ENCODE data around the gene KIF27.

The KIF27 gene

GRCh38 chr9:83935276-83935935 is 14.2 kb upstream of the KIF27 start:
- Histone ChIP-seq H3K4me3 (ENCODE audit: low read depth, low read length) (no peak overlapping the region), H3K36me3 (peaks cover 22% of the 10 kb centered on the region), H3K9me3 (ENCODE audit: severe bottlenecking) (no peaks in the 10 kb centered on the region), H3K27me3 (ENCODE audit: insufficient read depth, low read depth, severe bottlenecking) (no peaks in the 10 kb centered on the region), H3K27ac (no peak overlapping the region)
- TF ChIP-seq CTCF (IDR thresholded peaks at IDR 0.05; ENCODE audit: low read depth, low read length): no peak
- DNase-seq: no peak

- Histone ChIP-seq H3K9me3 (ENCODE audit: severe bottlenecking) (no peaks in the 10 kb centered on the region), H3K36me3 (peaks cover 15% of the 10 kb centered on the region), H3K27ac (no peak overlapping the region), H3K4me3 (ENCODE audit: low read depth, low read length) (no peak overlapping the region), H3K27me3 (ENCODE audit: insufficient read depth, low read depth, severe bottlenecking) (no peaks in the 10 kb centered on the region)
- TF ChIP-seq CTCF (IDR thresholded peaks at IDR 0.05; ENCODE audit: low read depth, low read length): no peak
- no peak for DNase-seq
These were observed 13.5 kb upstream of the KIF27 start for GRCh38 chr9:83934569-83935275.

- Histone ChIP-seq H3K4me3 (ENCODE audit: low read depth, low read length) (no peak overlapping the region), H3K9me3 (ENCODE audit: severe bottlenecking) (no peaks in the 10 kb centered on the region), H3K27me3 (ENCODE audit: insufficient read depth, low read depth, severe bottlenecking) (no peaks in the 10 kb centered on the region), H3K27ac (no peak overlapping the region), H3K36me3 (peaks cover 6% of the 10 kb centered on the region)
- DNase-seq: no peak
- TF ChIP-seq CTCF (IDR thresholded peaks at IDR 0.05; ENCODE audit: low read depth, low read length): no peak
These were observed 12.6 kb upstream of the KIF27 start for GRCh38 chr9:83933790-83934189.

DNA sequence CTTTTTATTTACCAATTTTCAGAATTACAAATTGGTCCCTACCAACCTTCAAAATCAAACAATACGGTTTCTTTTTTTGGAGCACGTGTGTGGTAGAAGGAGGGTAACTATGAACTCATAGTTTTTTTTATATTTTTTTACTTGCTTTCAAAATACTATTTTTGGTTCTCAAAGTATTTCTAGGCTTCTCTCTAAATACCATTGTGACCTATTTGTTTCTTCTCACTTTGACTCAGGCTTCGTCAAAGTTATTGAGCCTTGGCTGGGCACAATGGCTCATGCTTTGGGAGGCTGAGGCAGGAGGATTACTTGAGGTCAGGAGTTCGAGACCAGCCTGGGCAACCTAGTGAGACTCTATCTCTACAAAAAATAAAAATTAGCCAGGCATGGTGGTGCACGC is 11.6 kb upstream of the KIF27 start:
- no peak for DNase-seq
- Histone ChIP-seq H3K27me3 (ENCODE audit: insufficient read depth, low read depth, severe bottlenecking) (no peaks in the 10 kb centered on the region), H3K36me3 (peaks cover 4% of the 10 kb centered on the region; the same call in 1 of the 2 replicates), H3K9me3 (ENCODE audit: severe bottlenecking) (no peaks in the 10 kb centered on the region), H3K4me3 (ENCODE audit: low read depth, low read length) (no peak overlapping the region), H3K27ac (no peak overlapping the region)
- TF ChIP-seq CTCF (IDR thresholded peaks at IDR 0.05; ENCODE audit: low read depth, low read length): no peak

- H3K27ac ChIP-seq: no peak overlapping the region
These were observed 10.8 kb upstream of the KIF27 start for GRCh38 chr9:83932011-83932410.

More at GRCh38 chr9:83932011-83932410, 10.8 kb upstream of the KIF27 start:
- no peaks in the 10 kb centered on the region for H3K9me3 ChIP-seq (ENCODE audit: severe bottlenecking)
- no peaks in the 10 kb centered on the region for H3K27me3 ChIP-seq (ENCODE audit: insufficient read depth, low read depth, severe bottlenecking)
- DNase-seq: no peak
- TF ChIP-seq CTCF (IDR thresholded peaks at IDR 0.05; ENCODE audit: low read depth, low read length): no peak
- no peaks in the 10 kb centered on the region for H3K36me3 ChIP-seq
- H3K4me3 ChIP-seq (ENCODE audit: low read depth, low read length): no peak overlapping the region

Measured in WERI-Rb-1 (cell line).